H9 (cell line): ENCODE data around the gene HPGD. TPM values are rescaled to one million over a fixed set of nuclear protein-coding genes. Genes with fewer than 3 reads are reported as not detected.

Source experiments
- DNase-seq: peaks from one replicate; pipeline ENCODE4 v3.0.0-alpha.2; 2017
- H2AFZ ChIP-seq: one replicate; pipeline ENCODE4 v1.6.1; 2013; ENCODE audit warnings: mild to moderate bottlenecking, low read length, control low read depth, moderate library complexity
- H2AK5ac ChIP-seq: 2 replicates; pipeline ENCODE4 v1.6.1; 2013; ENCODE audit warnings: low read length, control low read depth, mixed read lengths; ENCODE audit not compliant: insufficient read length
- H2BK120ac ChIP-seq: one replicate; pipeline ENCODE4 v1.6.1; 2013; ENCODE audit warnings: low read depth, mild to moderate bottlenecking, low read length, control low read depth, inconsistent platforms; ENCODE audit not compliant: poor library complexity, severe bottlenecking
- H2BK12ac ChIP-seq: 2 replicates; pipeline ENCODE4 v1.6.1; 2013; ENCODE audit warnings: low read length, control low read depth, mixed read lengths, low read depth; ENCODE audit not compliant: insufficient read length
- H2BK15ac ChIP-seq: 2 replicates; pipeline ENCODE4 v1.6.1; 2013; ENCODE audit warnings: low read depth, low read length, control low read depth
- H2BK20ac ChIP-seq: one replicate; pipeline ENCODE4 v1.6.1; 2013; ENCODE audit warnings: low read depth, mild to moderate bottlenecking, low read length, control low read depth, inconsistent platforms; ENCODE audit not compliant: poor library complexity, severe bottlenecking
- H2BK5ac ChIP-seq: 2 replicates; pipeline ENCODE4 v1.6.1; 2013; ENCODE audit warnings: low read length, control low read depth, mixed read lengths; ENCODE audit not compliant: insufficient read length
- H3K14ac ChIP-seq: 2 replicates; pipeline ENCODE4 v1.6.1; 2013; ENCODE audit warnings: low read length, control low read depth; ENCODE audit not compliant: insufficient read depth
- H3K18ac ChIP-seq: 2 replicates; pipeline ENCODE4 v1.6.1; 2013; ENCODE audit warnings: low read depth, mild to moderate bottlenecking, mixed read lengths, low read length, control low read depth; ENCODE audit not compliant: insufficient read length
- H3K23ac ChIP-seq: 2 replicates; pipeline ENCODE4 v1.6.1; 2013; ENCODE audit warnings: low read length, control low read depth, mixed read lengths, low read depth; ENCODE audit not compliant: insufficient read length
- H3K23me2 ChIP-seq: 2 replicates; pipeline ENCODE4 v1.6.1; 2013; ENCODE audit warnings: low read depth, mild to moderate bottlenecking, mixed read lengths, low read length, control low read depth; ENCODE audit not compliant: insufficient read length, poor library complexity, severe bottlenecking
- H3K27ac ChIP-seq: 2 replicates; pipeline ENCODE4 v1.5.1; 2013; ENCODE audit warnings: low read length, control low read depth, mixed read lengths, low read depth; ENCODE audit not compliant: insufficient read length
- H3K27me3 ChIP-seq: 2 replicates; pipeline ENCODE4 v1.6.1; 2013; ENCODE audit warnings: low read length, control low read depth, inconsistent platforms; ENCODE audit not compliant: insufficient read depth
- H3K4ac ChIP-seq: 2 replicates; pipeline ENCODE4 v1.6.1; 2013; ENCODE audit warnings: low read depth, mild to moderate bottlenecking, control low read depth, inconsistent platforms, low read length, moderate library complexity
- H3K4me1 ChIP-seq: 2 replicates; pipeline ENCODE4 v1.6.1; 2013; ENCODE audit warnings: low read length, control low read depth, inconsistent platforms; ENCODE audit not compliant: insufficient read depth
- H3K4me2 ChIP-seq: 2 replicates; pipeline ENCODE4 v1.6.1; 2013; ENCODE audit warnings: low read length, control low read depth, mixed read lengths; ENCODE audit not compliant: insufficient read length, insufficient read depth
- H3K56ac ChIP-seq: 2 replicates; pipeline ENCODE4 v1.6.1; 2013; ENCODE audit warnings: low read depth, mild to moderate bottlenecking, mixed read lengths, low read length, control low read depth; ENCODE audit not compliant: insufficient read length
- H3K79me1 ChIP-seq: 2 replicates; pipeline ENCODE4 v1.6.1; 2013; ENCODE audit warnings: low read depth, mild to moderate bottlenecking, moderate library complexity, low read length, control low read depth, inconsistent platforms; ENCODE audit not compliant: insufficient read depth, poor library complexity, severe bottlenecking
- H3K79me2 ChIP-seq: 2 replicates; pipeline ENCODE4 v1.6.1; 2013; ENCODE audit warnings: low read length, control low read depth, inconsistent platforms; ENCODE audit not compliant: insufficient read depth
- H3K9ac ChIP-seq: 2 replicates; pipeline ENCODE4 v1.6.1; 2013; ENCODE audit warnings: low read length, control low read depth, mixed read lengths; ENCODE audit not compliant: insufficient read length; ENCODE audit errors: extremely low read depth
- H3K9me3 ChIP-seq: one replicate; pipeline ENCODE4 v1.6.1; 2013; ENCODE audit warnings: low read depth, low read length, inconsistent platforms; ENCODE audit not compliant: control insufficient read depth
- H3T11ph ChIP-seq: one replicate; pipeline ENCODE4 v1.6.1; 2013; ENCODE audit warnings: mild to moderate bottlenecking, low read length, control low read depth, inconsistent platforms
- H4K20me1 ChIP-seq: one replicate; pipeline ENCODE4 v1.6.1; 2013; ENCODE audit not compliant: control insufficient read depth, insufficient read length, insufficient read depth
- H4K5ac ChIP-seq: 2 replicates; pipeline ENCODE4 v1.6.1; 2013; ENCODE audit warnings: low read depth, mild to moderate bottlenecking, mixed read lengths, low read length, control low read depth; ENCODE audit not compliant: insufficient read length
- H4K8ac ChIP-seq: replicated peaks from 2 replicates; pipeline ENCODE4 v1.6.1; 2013; ENCODE audit warnings: low read length, control low read depth, mixed read lengths, low read depth; ENCODE audit not compliant: insufficient read length
- H4K91ac ChIP-seq: 2 replicates; pipeline ENCODE4 v1.6.1; 2013; ENCODE audit warnings: low read depth, mild to moderate bottlenecking, moderate library complexity, mixed read lengths, low read length, control low read depth; ENCODE audit not compliant: insufficient read length
- H3K27ac Mint-ChIP-seq, 3 experiments: 2 replicates in 2 of 3; 3 replicates in 1 of 3; pipeline ENCODE4 v1.8.0; 2020 to 2021; ENCODE audit warnings: mixed read lengths in 3 of 3, mild to moderate bottlenecking in 1 of 3, moderate library complexity in 1 of 3
- H3K27me3 Mint-ChIP-seq: 2 replicates; pipeline ENCODE4 v1.8.0; 2021; ENCODE audit warnings: low read depth, mild to moderate bottlenecking, moderate library complexity, mixed read lengths
- H3K36me3 Mint-ChIP-seq, 3 experiments: 2 replicates in 2 of 3; 3 replicates in 1 of 3; pipeline ENCODE4 v1.8.0; 2020 to 2021; ENCODE audit warnings: low read depth in 3 of 3, mixed read lengths in 3 of 3; ENCODE audit not compliant: insufficient read depth in 1 of 3
- H3K4me1 Mint-ChIP-seq, 2 experiments: 2 replicates each; pipeline ENCODE4 v1.8.0; 2020; ENCODE audit warnings: mixed read lengths in 2 of 2
- H3K4me3 Mint-ChIP-seq, 2 experiments: 2 replicates in 1 of 2; 3 replicates in 1 of 2; pipeline ENCODE4 v1.8.0; 2020 to 2021; ENCODE audit warnings: mild to moderate bottlenecking in 2 of 2, mixed read lengths in 2 of 2, moderate library complexity in 1 of 2
- H3K9me3 Mint-ChIP-seq, 2 experiments: 2 replicates in 1 of 2; 3 replicates in 1 of 2; pipeline ENCODE4 v1.8.0; 2020; ENCODE audit warnings: mild to moderate bottlenecking in 2 of 2, mixed read lengths in 2 of 2, moderate library complexity in 1 of 2
- CTCF ChIP-seq: fragments of 200-600 bp; sonication (generic); conservative IDR thresholded peaks from 3 replicates; pipeline ENCODE4 v1.8.0; 2021; ENCODE audit warnings: antibody characterized with exemption, mild to moderate bottlenecking
- WGBS: extraction: QIAGEN DNeasy Blood & Tissue Kit; methylation state at CpG from one replicate; pipeline ENCODE4 v1.1.7; 2013; ENCODE audit warnings: missing lambda C conversion rate, low lambda C conversion rate, mixed read lengths; ENCODE audit not compliant: insufficient read length; ENCODE audit errors: extremely low coverage; 5-methylcytosine and 5-hydroxymethylcytosine counted together
- total RNA-seq: library from RNA; stranded (reverse); gene quantifications from 2 replicates; pipeline ENCODE4 v1.2.1, GENCODE V29; 2021

HPGD gene
- total RNA-seq, 1 experiment from 2014 or later, result 16.8 TPM

GRCh38 chr4:174449152-174449551 is 73.1 kb downstream of the HPGD start:
- Histone ChIP-seq H2BK15ac (no peak overlapping the region), H3K27me3 (no peaks in the 10 kb centered on the region), H3K27ac (no peak overlapping the region), H3K4me2 (no peak overlapping the region), H4K8ac (no peak overlapping the region), H3K9ac (no peak overlapping the region), H3K56ac (no peak overlapping the region), H2AFZ (no peak overlapping the region), H4K5ac (no peak overlapping the region), H3K23me2 (no peaks in the 10 kb centered on the region), H3K23ac (no peak overlapping the region), H4K91ac (no peak overlapping the region), H3K14ac (no peak overlapping the region), H2AK5ac (no peak overlapping the region), H3K4ac (no peak overlapping the region), H2BK120ac (no peak overlapping the region), H2BK20ac (no peak overlapping the region), H2BK5ac (no peak overlapping the region), H4K20me1 (no peaks in the 10 kb centered on the region), H3K79me1 (no peaks in the 10 kb centered on the region), H3K18ac (no peak overlapping the region), H2BK12ac (no peak overlapping the region), H3K9me3 (no peaks in the 10 kb centered on the region), H3K79me2 (no peaks in the 10 kb centered on the region), H3K4me1 (peaks cover 3% of the 10 kb centered on the region; the same call in 1 of the 2 replicates), H3T11ph (no peak overlapping the region)
- no CpG with 5 or more reads among the region's 1 CpG for WGBS
- Mint-ChIP-seq H3K27me3 (no peaks in the 10 kb centered on the region), H3K27ac (no peak overlapping the region), H3K4me3 (no peak overlapping the region), H3K9me3 (no peaks in the 10 kb centered on the region), H3K36me3 (0 out of 7 replicates have a peak, but pooled peaks cover 0 to 2% (median 0%) of the 10 kb centered on the region in 3 experiments), H3K4me1 (peaks cover 31 to 49% of the 10 kb centered on the region in 2 experiments)
- no peak for TF ChIP-seq CTCF
- no peak for DNase-seq
